Measurements from ENCODE around the gene TGDS. TPM values are rescaled to one million over a fixed set of nuclear protein-coding genes. Genes with fewer than 3 reads are reported as not detected.
A peak's percentile ranks its signal among the peaks of the same experiment; 100 is the strongest.

The TGDS gene
- total RNA-seq, 1 experiment from 2014 or later = 4.1 TPM

DNA sequence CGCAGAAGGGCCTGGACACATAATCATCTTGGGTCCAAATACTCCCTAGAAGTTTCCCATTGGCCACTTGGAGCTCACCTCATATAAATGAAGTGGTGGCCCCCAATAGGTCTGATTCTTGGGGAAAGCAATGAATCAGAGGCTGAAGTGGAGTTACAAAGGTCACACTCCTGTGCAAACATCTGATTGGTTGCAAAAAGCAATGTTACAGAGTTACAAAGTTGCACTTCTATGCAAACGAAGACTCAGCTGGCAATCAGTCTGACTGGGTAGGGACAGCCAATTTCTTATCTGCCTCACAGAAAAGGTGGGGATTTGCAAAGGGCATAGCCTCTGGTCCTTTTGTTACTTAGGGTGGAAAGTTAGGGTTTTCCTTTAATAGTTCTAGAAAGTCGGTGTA, 3.9 kb upstream of the TGDS start:
- Mint-ChIP-seq H3K36me3 (ENCODE audit: insufficient read depth, unreplicated experiment) (peaks cover 26% of the 10 kb centered on the region), H3K4me1 (ENCODE audit: low read depth, unreplicated experiment) (peaks cover 5% of the 10 kb centered on the region), H3K9me3 (ENCODE audit: low read depth, unreplicated experiment) (peaks cover 3% of the 10 kb centered on the region), H3K27me3 (ENCODE audit: unreplicated experiment) (no peaks in the 10 kb centered on the region), H3K27ac (ENCODE audit: unreplicated experiment) (no peak overlapping the region), H3K4me3 (ENCODE audit: low read depth, unreplicated experiment) (no peak overlapping the region)
- intact Hi-C loops (cut with micrococcal nuclease; ENCODE audit: unreplicated experiment) = no loop called here
- DNase-seq = no peak
- TF ChIP-seq CTCF (IDR thresholded peaks at IDR 0.05; ENCODE audit: unreplicated experiment) = no peak
- no TSS peak for BruUV-seq (replicated peaks)
- CTCF ChIA-PET = no interaction called here

- Mint-ChIP-seq H3K36me3 (ENCODE audit: insufficient read depth, unreplicated experiment) (peaks cover 28% of the 10 kb centered on the region), H3K27ac (ENCODE audit: unreplicated experiment) (no peak overlapping the region), H3K27me3 (ENCODE audit: unreplicated experiment) (no peaks in the 10 kb centered on the region), H3K4me3 (ENCODE audit: low read depth, unreplicated experiment) (no peak overlapping the region), H3K9me3 (ENCODE audit: low read depth, unreplicated experiment) (peaks cover 3% of the 10 kb centered on the region), H3K4me1 (ENCODE audit: low read depth, unreplicated experiment) (peaks cover 8% of the 10 kb centered on the region)
- intact Hi-C loops (cut with micrococcal nuclease; ENCODE audit: unreplicated experiment) = no loop called here
- no peak for DNase-seq
- CTCF ChIA-PET = no interaction called here
- BruUV-seq (replicated peaks) = no TSS peak
- TF ChIP-seq CTCF (IDR thresholded peaks at IDR 0.05; ENCODE audit: unreplicated experiment) = no peak
Measured at GRCh38 chr13:94598281-94598680, 2.3 kb upstream of the TGDS start.

- Mint-ChIP-seq H3K9me3 (ENCODE audit: low read depth, unreplicated experiment) (peaks cover 3% of the 10 kb centered on the region), H3K36me3 (ENCODE audit: insufficient read depth, unreplicated experiment) (peaks cover 18% of the 10 kb centered on the region), H3K4me1 (ENCODE audit: low read depth, unreplicated experiment) (peaks cover 8% of the 10 kb centered on the region), H3K27ac (ENCODE audit: unreplicated experiment) (no peak overlapping the region), H3K27me3 (ENCODE audit: unreplicated experiment) (no peaks in the 10 kb centered on the region), H3K4me3 (ENCODE audit: low read depth, unreplicated experiment) (peak overlapping the region; percentile 84)
- intact Hi-C loops (cut with micrococcal nuclease; ENCODE audit: unreplicated experiment) = no loop called here
- CTCF ChIA-PET = no interaction called here
- BruUV-seq (replicated peaks) = no TSS peak
- TF ChIP-seq CTCF (IDR thresholded peaks at IDR 0.05; ENCODE audit: unreplicated experiment) = no peak
- no peak for DNase-seq
Measured at GRCh38 chr13:94596575-94596971, 621 bp upstream of the TGDS start.

DNA sequence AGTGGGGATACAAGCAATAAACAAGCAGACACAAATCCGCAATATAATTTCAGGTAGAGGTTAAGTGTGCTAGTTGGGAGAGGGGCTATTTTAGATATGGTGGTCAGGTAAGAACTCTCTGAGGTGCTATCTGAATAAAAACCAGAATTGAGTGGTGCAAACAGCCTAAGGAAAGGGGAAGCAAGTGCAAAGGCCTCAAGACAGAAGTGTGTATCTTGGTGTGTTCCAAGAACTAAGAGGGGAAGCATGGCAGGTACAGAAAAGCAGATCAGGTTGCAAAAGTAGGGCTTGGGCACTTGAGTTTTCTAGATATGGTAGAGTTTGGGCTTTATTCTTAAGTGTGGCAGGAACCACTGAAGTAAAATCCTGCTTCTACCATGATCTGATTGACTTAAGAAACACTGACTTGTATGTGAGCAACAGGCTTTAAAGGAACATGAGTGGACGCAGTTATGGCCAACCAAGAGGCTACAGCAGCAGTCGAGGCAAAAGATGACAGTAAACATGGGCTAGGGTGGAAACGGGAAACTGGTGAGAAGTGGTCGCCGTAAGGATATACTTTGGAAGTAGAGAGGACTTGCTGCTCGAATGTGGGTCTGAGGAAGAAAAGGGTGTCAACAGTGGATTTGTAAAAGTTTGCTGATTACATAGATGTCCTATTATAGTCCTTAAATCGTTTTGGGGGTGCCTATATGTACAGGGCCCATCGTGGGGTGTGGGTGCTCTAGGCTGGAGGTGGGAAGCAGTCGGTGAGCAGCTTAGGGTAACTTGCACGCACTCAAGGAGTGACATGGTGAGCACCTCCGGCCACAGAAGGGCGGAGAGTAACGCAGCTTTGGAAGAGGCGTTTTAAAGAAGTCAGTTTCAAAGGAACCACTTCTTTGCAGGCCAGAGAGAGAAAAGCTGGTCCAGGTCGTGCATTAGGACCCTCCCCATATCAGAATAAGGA, 677 bp downstream of the TGDS start:
- Mint-ChIP-seq H3K36me3 (ENCODE audit: insufficient read depth, unreplicated experiment) (peaks cover 17% of the 10 kb centered on the region), H3K27ac (ENCODE audit: unreplicated experiment) (peak overlapping the region; percentile 73), H3K27me3 (ENCODE audit: unreplicated experiment) (no peaks in the 10 kb centered on the region), H3K4me1 (ENCODE audit: low read depth, unreplicated experiment) (peaks cover 8% of the 10 kb centered on the region), H3K4me3 (ENCODE audit: low read depth, unreplicated experiment) (peak overlapping the region; percentile 84), H3K9me3 (ENCODE audit: low read depth, unreplicated experiment) (peaks cover 3% of the 10 kb centered on the region)
- no peak for DNase-seq
- intact Hi-C loops (cut with micrococcal nuclease; ENCODE audit: unreplicated experiment) = no loop called here
- no peak for TF ChIP-seq CTCF (IDR thresholded peaks at IDR 0.05; ENCODE audit: unreplicated experiment)
- BruUV-seq (replicated peaks) = TSS peak; percentile 67
- CTCF ChIA-PET = no interaction called here

Measured in Calu3 (cell line).